Adipose tissue (tissue), 3 donors: ENCODE results near the gene ZNF26. TPM values are rescaled to one million over a fixed set of nuclear protein-coding genes. Genes with fewer than 3 reads are reported as not detected.

Experiments
- H3K27ac ChIP-seq: one replicate; pipeline ENCODE4 v1.5.1; 2013; ENCODE audit warnings: low read depth, low read length
- WGBS, 3 donors: extraction: QIAGEN DNeasy Blood & Tissue Kit; methylation state at CpG; one replicate each; pipeline ENCODE4 v1.1.7; 2013; 5-methylcytosine and 5-hydroxymethylcytosine counted together
- polyA plus RNA-seq, 3 donors: library from polyadenylated mRNA; stranded (reverse); fragments of 200-250 nt; gene quantifications; one replicate each; pipeline ENCODE4 v1.2.3, GENCODE V29; 2013
- donor health status: healthy with polysubstance abuse.
- donor health status: Bipolar disorder and iron deficiency.
- donor health status: healthy.

ZNF26 gene
- polyA plus RNA-seq, 3 donors, result 2.3 to 7.2 (median 3.0) TPM

DNA sequence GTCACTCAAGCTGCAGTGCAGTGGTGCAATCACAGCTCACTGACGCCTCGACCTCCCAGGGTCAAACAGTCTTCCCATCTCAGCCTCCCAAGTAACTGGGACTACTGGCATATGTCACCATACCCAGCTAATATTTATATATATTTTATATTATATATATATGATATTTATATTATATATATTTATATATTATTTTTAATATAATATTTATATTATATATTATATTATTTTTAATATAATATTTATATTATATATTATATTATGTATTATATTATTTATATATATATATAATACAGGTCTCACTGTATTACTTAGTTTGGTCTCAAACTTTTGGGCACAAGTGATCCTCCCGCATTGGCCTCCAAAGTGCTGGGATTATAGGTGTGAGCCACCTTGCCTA lies 60.5 kb downstream of the ZNF26 start:
- 99% methylated on average over 3 of the region's 3 CpGs for WGBS, 3 donors
- H3K27ac ChIP-seq, result no peak overlapping the region

- H3K27ac ChIP-seq, result no peak overlapping the region
- 98 to 99% (median 98%) methylated on average over 5 of the region's 5 CpGs for WGBS, 3 donors
Observed at GRCh38 chr12:133057446-133057845, 71.3 kb downstream of the ZNF26 start.

- no peak overlapping the region for H3K27ac ChIP-seq
- WGBS, 3 donors, result 96 to 97% (median 97%) methylated on average over 8 of the region's 8 CpGs
Observed at GRCh38 chr12:133058203-133059113, 72.3 kb downstream of the ZNF26 start.

DNA sequence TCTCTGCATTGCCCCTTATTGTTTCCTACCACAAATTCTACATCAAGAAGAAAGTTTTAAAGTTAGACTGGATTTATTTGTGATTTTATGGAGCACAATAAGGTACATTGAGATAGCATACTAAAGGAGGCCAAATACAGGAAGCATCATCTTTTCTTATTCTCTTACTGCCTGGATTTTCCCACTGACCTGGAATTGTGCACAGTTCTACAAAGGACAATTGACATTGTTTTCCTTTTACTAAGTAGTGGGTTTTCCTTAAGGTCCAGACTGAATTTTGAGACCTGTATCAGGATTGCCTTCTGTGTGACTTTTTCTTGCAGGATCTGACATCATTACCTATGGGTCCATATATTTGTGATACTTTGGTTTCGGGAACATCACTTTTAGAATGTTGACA lies 75.8 kb downstream of the ZNF26 start:
- 92 to 100% (median 97%) methylated on average over 1 of the region's 1 CpG for WGBS, 3 donors
- no peak overlapping the region for H3K27ac ChIP-seq

DNA sequence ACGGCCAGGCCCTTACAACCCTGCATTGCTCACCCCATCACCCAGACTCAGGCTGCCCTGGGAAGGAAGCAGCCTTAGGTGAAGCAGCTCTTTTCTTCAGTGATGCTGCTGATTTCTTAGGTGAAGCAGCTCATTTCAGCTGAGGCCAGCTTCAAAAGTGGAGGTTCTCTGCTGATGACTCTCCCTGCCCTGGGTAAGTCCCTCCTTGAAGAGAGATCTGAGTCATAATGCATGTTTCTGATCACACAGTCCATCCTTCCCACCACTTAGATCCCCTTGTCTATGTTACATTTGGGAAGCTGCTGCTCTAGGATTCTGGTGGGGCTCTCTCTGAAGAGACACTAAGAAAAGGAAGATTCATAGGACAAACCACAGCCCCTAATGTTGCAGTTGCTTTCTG lies 77.4 kb downstream of the ZNF26 start:
- H3K27ac ChIP-seq, result no peak overlapping the region
- WGBS, 3 donors, result 95 to 100% (median 100%) methylated on average over 1 of the region's 1 CpG

- WGBS, 3 donors, result 84 to 90% (median 90%) methylated on average over 2 of the region's 2 CpGs
- no peak overlapping the region for H3K27ac ChIP-seq
Observed at GRCh38 chr12:133073836-133074235, 87.7 kb downstream of the ZNF26 start.

Other genes starting within 250 kb of the ZNF26 start
- 10 to 100 TPM; 18.2 to 58.2 (median 19.2) TPM for gene ANKLE2, start 224.5 kb upstream of the ZNF26 start, polyA plus RNA-seq
- 10 to 100 TPM; 13.2 to 34.8 (median 14.1) TPM for gene GOLGA3, start 157.5 kb upstream of the ZNF26 start, polyA plus RNA-seq
- gene CHFR, start 98.8 kb upstream of the ZNF26 start, polyA plus RNA-seq, result 10 to 100 TPM; 12.8 to 21.0 (median 19.1) TPM
- 1 to 10 TPM; 2.4 to 2.9 (median 2.7) TPM for gene ZNF605, start 30.1 kb upstream of the ZNF26 start, polyA plus RNA-seq
- gene ZNF84, start 51.1 kb downstream of the ZNF26 start, polyA plus RNA-seq, result 10 to 100 TPM in 1 of 3 donors, 1 to 10 TPM in 2; 5.9 to 10.6 (median 6.3) TPM
- 10 to 100 TPM; 11.2 to 22.5 (median 11.4) TPM for gene ZNF140, start 94.6 kb downstream of the ZNF26 start, polyA plus RNA-seq
- gene ZNF891, start 143.9 kb downstream of the ZNF26 start, polyA plus RNA-seq, result under 1 TPM; 0.33 to 0.67 (median 0.44) TPM
- gene ZNF10, start 144.3 kb downstream of the ZNF26 start, polyA plus RNA-seq, result 1 to 10 TPM; 3.3 to 6.3 (median 3.8) TPM
- 1 to 10 TPM; 3.3 to 5.5 (median 4.6) TPM for gene ZNF268, start 195.1 kb downstream of the ZNF26 start, polyA plus RNA-seq
- gene ANHX, start 249.5 kb downstream of the ZNF26 start, polyA plus RNA-seq, result not detected